Mesothelial cell of epicardium (in vitro differentiated cells): ENCODE measurements around the gene JSRP1. TPM values are rescaled to one million over a fixed set of nuclear protein-coding genes. Genes with fewer than 3 reads are reported as not detected.

Experiments
- DNase-seq, 2 experiments: peaks; one replicate each; pipeline ENCODE4 v3.0.0; 2021; ENCODE audit warnings: low spot score in 2 of 2; ENCODE audit not compliant: unreplicated experiment in 2 of 2
- H3K27ac Mint-ChIP-seq: 2 replicates; pipeline ENCODE4 v1.8.0; 2021; ENCODE audit warnings: mixed read lengths
- H3K27me3 Mint-ChIP-seq: 2 replicates; pipeline ENCODE4 v1.8.0; 2021; ENCODE audit warnings: low read depth, mixed read lengths
- H3K36me3 Mint-ChIP-seq: 2 replicates; pipeline ENCODE4 v1.8.0; 2021; ENCODE audit warnings: mixed read lengths
- H3K4me1 Mint-ChIP-seq: 2 replicates; pipeline ENCODE4 v1.8.0; 2021; ENCODE audit warnings: mixed read lengths
- H3K4me3 Mint-ChIP-seq: 2 replicates; pipeline ENCODE4 v1.8.0; 2021; ENCODE audit warnings: mild to moderate bottlenecking, moderate library complexity, mixed read lengths
- H3K9me3 Mint-ChIP-seq: 2 replicates; pipeline ENCODE4 v1.8.0; 2021; ENCODE audit warnings: mixed read lengths
- CTCF ChIP-seq: fragments of 200-600 bp; sonication (generic); IDR thresholded peaks from one replicate; pipeline ENCODE4 v1.5.0; 2021; ENCODE audit warnings: antibody characterized with exemption; ENCODE audit not compliant: unreplicated experiment
- total RNA-seq: library from RNA; stranded (reverse); gene quantifications from 3 replicates; pipeline ENCODE4 v1.2.1, GENCODE V29; 2021

The JSRP1 gene
- total RNA-seq, 1 donor from 2014 or later: 0.80 TPM

- no peak overlapping the region for H3K4me3 Mint-ChIP-seq
- no peaks in the 10 kb centered on the region for H3K9me3 Mint-ChIP-seq
- DNase-seq: no peak
- no peaks in the 10 kb centered on the region for H3K27me3 Mint-ChIP-seq
- no peaks in the 10 kb centered on the region for H3K4me1 Mint-ChIP-seq
- no peak overlapping the region for H3K27ac Mint-ChIP-seq
- peaks cover 23% of the 10 kb centered on the region for H3K36me3 Mint-ChIP-seq
- TF ChIP-seq CTCF: no peak
These were observed 40.9 kb downstream of the JSRP1 start for GRCh38 chr19:2215281-2215751.

- H3K9me3 Mint-ChIP-seq: no peaks in the 10 kb centered on the region
- H3K27ac Mint-ChIP-seq: no peak overlapping the region
- DNase-seq: no peak
- no peaks in the 10 kb centered on the region for H3K27me3 Mint-ChIP-seq
- H3K4me1 Mint-ChIP-seq: no peaks in the 10 kb centered on the region
- H3K4me3 Mint-ChIP-seq: no peak overlapping the region
- no peak for TF ChIP-seq CTCF
- peaks cover 23% of the 10 kb centered on the region for H3K36me3 Mint-ChIP-seq
These were observed 42.0 kb downstream of the JSRP1 start for GRCh38 chr19:2214251-2214650.

- Mint-ChIP-seq H3K4me3 (no peak overlapping the region), H3K27ac (no peak overlapping the region)
These were observed 42.4 kb downstream of the JSRP1 start for GRCh38 chr19:2213799-2214198.

GRCh38 chr19:2212861-2213711 lies 43.1 kb downstream of the JSRP1 start:
- Mint-ChIP-seq H3K4me1 (no peaks in the 10 kb centered on the region), H3K9me3 (no peaks in the 10 kb centered on the region), H3K27ac (no peak overlapping the region), H3K4me3 (no peak overlapping the region), H3K27me3 (no peaks in the 10 kb centered on the region), H3K36me3 (peaks cover 23% of the 10 kb centered on the region)
- no peak for DNase-seq
- TF ChIP-seq CTCF: no peak

More at GRCh38 chr19:2213799-2214198, 42.4 kb downstream of the JSRP1 start:
- H3K9me3 Mint-ChIP-seq: no peaks in the 10 kb centered on the region
- DNase-seq: no peak
- TF ChIP-seq CTCF: no peak
- no peaks in the 10 kb centered on the region for H3K4me1 Mint-ChIP-seq
- peaks cover 23% of the 10 kb centered on the region for H3K36me3 Mint-ChIP-seq
- H3K27me3 Mint-ChIP-seq: no peaks in the 10 kb centered on the region

- H3K27ac Mint-ChIP-seq: no peak overlapping the region
- no peak overlapping the region for H3K4me3 Mint-ChIP-seq
- no peak for TF ChIP-seq CTCF
- H3K9me3 Mint-ChIP-seq: no peaks in the 10 kb centered on the region
- peaks cover 19% of the 10 kb centered on the region for H3K36me3 Mint-ChIP-seq
- no peaks in the 10 kb centered on the region for H3K4me1 Mint-ChIP-seq
- DNase-seq: no peak
- no peaks in the 10 kb centered on the region for H3K27me3 Mint-ChIP-seq
These were observed 45.1 kb downstream of the JSRP1 start for GRCh38 chr19:2210987-2211740.
